Right atrium auricular region (tissue), 2 donors: ENCODE data around the gene FCSK. TPM values are rescaled to one million over a fixed set of nuclear protein-coding genes. Genes with fewer than 3 reads are reported as not detected.

Experiments used
- DNase-seq: peaks from one replicate; pipeline ENCODE4 v3.0.0-alpha.2; 2019; ENCODE audit warnings: low spot score
- H3K27ac ChIP-seq, 2 donors: fragments of 200-600 bp; sonication (generic); 1 replicate in 1 of 2; 2 replicates in 1 of 2; pipeline ENCODE4 v1.5.1; 2016 to 2019
- H3K27me3 ChIP-seq, 2 donors: fragments of 200-600 bp; sonication (generic); one replicate each; pipeline versions ENCODE4 v1.5.1 to v1.6.0; 2017 to 2019
- H3K36me3 ChIP-seq: fragments of 200-600 bp; sonication (generic); one replicate; pipeline ENCODE4 v1.5.1; 2016
- H3K4me1 ChIP-seq, 2 donors: fragments of 200-600 bp; sonication (generic); one replicate each; pipeline versions ENCODE4 v1.5.1 to v1.6.0; 2017 to 2019
- H3K4me3 ChIP-seq, 2 donors: fragments of 200-600 bp; sonication (generic); 1 replicate in 1 of 2; 2 replicates in 1 of 2; pipeline ENCODE4 v1.5.1; 2017 to 2019; ENCODE audit warnings: mild to moderate bottlenecking in 1 of 2, moderate library complexity in 1 of 2
- H3K9me3 ChIP-seq, 2 donors: fragments of 200-600 bp; sonication (generic); one replicate each; pipeline ENCODE4 v1.5.1; 2019
- CTCF ChIP-seq, 2 donors: fragments of 200-600 bp; sonication (generic); IDR thresholded peaks; one replicate each; pipeline ENCODE4 v1.5.1; 2019; ENCODE audit warnings: antibody characterized with exemption in 2 of 2
- total RNA-seq, 2 donors: library from RNA; depleted of rRNA; stranded (reverse); fragments of >200 nt; gene quantifications; one replicate each; pipeline ENCODE4 v1.1.0, GENCODE V29; 2016

FCSK gene
- total RNA-seq, 2 donors from 2014 or later = 9.5 to 10.2 TPM

- Histone ChIP-seq H3K4me1 (no peaks in the 10 kb centered on the region), H3K4me3 (no peak overlapping the region), H3K9me3 (no peaks in the 10 kb centered on the region), H3K27me3 (no peaks in the 10 kb centered on the region), H3K36me3 (peaks cover 23% of the 10 kb centered on the region), H3K27ac (no peak overlapping the region)
- no peak for DNase-seq
- no peak for TF ChIP-seq CTCF (IDR thresholded peaks at IDR 0.05)
Measured at GRCh38 chr16:70490261-70490660, 35.9 kb downstream of the FCSK start.

- Histone ChIP-seq H3K9me3 (no peaks in the 10 kb centered on the region), H3K4me3 (no peak overlapping the region), H3K4me1 (no peaks in the 10 kb centered on the region), H3K27ac (no peak overlapping the region), H3K27me3 (no peaks in the 10 kb centered on the region), H3K36me3 (peaks cover 49% of the 10 kb centered on the region)
- DNase-seq = no peak
- no peak for TF ChIP-seq CTCF (IDR thresholded peaks at IDR 0.05)
Measured at GRCh38 chr16:70493802-70494201, 39.4 kb downstream of the FCSK start.

GRCh38 chr16:70494202-70494770, 39.9 kb downstream of the FCSK start:
- TF ChIP-seq CTCF (IDR thresholded peaks at IDR 0.05) = no peak
- Histone ChIP-seq H3K27ac (no peak overlapping the region), H3K9me3 (no peaks in the 10 kb centered on the region), H3K27me3 (no peaks in the 10 kb centered on the region), H3K4me3 (no peak overlapping the region), H3K36me3 (peaks cover 49% of the 10 kb centered on the region), H3K4me1 (no peaks in the 10 kb centered on the region)
- DNase-seq = no peak

GRCh38 chr16:70494777-70495176, 40.4 kb downstream of the FCSK start:
- H3K4me1 ChIP-seq = no peaks in the 10 kb centered on the region
- H3K27ac ChIP-seq = no peak overlapping the region
- no peak for DNase-seq
- no peaks in the 10 kb centered on the region for H3K9me3 ChIP-seq
- no peak overlapping the region for H3K4me3 ChIP-seq
- no peak for TF ChIP-seq CTCF (IDR thresholded peaks at IDR 0.05)
- peaks cover 45% of the 10 kb centered on the region for H3K36me3 ChIP-seq
- no peaks in the 10 kb centered on the region for H3K27me3 ChIP-seq

- Histone ChIP-seq H3K4me1 (no peaks in the 10 kb centered on the region), H3K9me3 (no peaks in the 10 kb centered on the region), H3K36me3 (peaks cover 41% of the 10 kb centered on the region), H3K27ac (no peak overlapping the region), H3K27me3 (no peaks in the 10 kb centered on the region), H3K4me3 (no peak overlapping the region)
- no peak for DNase-seq
- no peak for TF ChIP-seq CTCF (IDR thresholded peaks at IDR 0.05)
Measured at GRCh38 chr16:70495425-70496182, 41.2 kb downstream of the FCSK start.
